Erythroblast (primary cell): Measurements from ENCODE around the gene TBL2.

Experiments
- GATA1 ChIP-seq: IDR thresholded peaks from 2 replicates; pipeline ENCODE4 v1.6.1; 2011; ENCODE audit warnings: low read depth, mild to moderate bottlenecking, control low read depth, low read length, moderate library complexity
- POLR2A ChIP-seq: IDR thresholded peaks from 2 replicates; pipeline ENCODE4 v1.6.1; 2011; ENCODE audit warnings: mild to moderate bottlenecking, low read length

DNA sequence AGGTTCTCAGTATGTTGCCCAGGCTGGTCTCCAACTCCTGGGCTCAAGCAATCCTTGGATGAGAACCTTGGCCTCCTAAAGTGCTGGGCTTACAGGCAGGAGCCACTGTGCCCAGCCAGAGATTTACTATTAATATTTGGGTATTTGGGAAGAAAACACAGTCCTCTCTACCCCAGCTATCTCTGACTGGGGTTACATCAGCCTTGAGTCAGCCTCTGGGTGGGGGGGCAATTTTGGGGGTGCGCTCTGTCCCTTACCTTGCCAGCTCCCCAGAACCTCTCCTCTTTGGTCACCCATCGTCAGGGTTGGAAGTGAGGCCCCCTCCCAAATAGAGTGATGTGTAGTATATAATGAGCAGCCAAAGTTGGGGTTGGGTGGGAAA lies 44.1 kb upstream of the TBL2 start:
- no peak for TF ChIP-seq POLR2A
- no peak for TF ChIP-seq GATA1
